ENCODE results near the gene HLX. TPM values are rescaled to one million over a fixed set of nuclear protein-coding genes. Genes with fewer than 3 reads are reported as not detected.
A peak's percentile ranks its signal among the peaks of the same experiment; 100 is the strongest.

The HLX gene
- total RNA-seq, 1 donor from 2014 or later = 18.5 TPM

DNA sequence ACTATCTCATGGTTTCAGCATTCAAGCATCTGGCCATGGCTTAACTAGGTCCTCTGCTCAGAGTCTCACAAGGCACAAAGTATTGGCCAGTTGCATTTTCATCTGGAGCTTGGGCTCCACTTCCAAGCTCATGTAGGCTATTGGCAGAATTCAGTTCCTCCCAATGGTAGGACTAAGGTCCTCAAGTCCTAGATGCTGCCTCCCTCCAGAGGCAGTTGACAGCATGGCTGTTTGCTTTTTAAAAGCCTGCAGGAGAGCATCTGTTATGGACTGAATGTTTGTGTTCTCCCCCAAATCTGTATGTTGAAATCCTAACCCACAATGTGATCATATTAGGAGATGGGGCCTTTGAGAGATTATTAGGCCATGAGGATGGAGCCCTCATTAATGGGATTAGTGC, 38.0 kb upstream of the HLX start:
- no peaks in the 10 kb centered on the region for H3K27me3 ChIP-seq (ENCODE audit: low read depth)
- TF ChIP-seq, protein P1, sequence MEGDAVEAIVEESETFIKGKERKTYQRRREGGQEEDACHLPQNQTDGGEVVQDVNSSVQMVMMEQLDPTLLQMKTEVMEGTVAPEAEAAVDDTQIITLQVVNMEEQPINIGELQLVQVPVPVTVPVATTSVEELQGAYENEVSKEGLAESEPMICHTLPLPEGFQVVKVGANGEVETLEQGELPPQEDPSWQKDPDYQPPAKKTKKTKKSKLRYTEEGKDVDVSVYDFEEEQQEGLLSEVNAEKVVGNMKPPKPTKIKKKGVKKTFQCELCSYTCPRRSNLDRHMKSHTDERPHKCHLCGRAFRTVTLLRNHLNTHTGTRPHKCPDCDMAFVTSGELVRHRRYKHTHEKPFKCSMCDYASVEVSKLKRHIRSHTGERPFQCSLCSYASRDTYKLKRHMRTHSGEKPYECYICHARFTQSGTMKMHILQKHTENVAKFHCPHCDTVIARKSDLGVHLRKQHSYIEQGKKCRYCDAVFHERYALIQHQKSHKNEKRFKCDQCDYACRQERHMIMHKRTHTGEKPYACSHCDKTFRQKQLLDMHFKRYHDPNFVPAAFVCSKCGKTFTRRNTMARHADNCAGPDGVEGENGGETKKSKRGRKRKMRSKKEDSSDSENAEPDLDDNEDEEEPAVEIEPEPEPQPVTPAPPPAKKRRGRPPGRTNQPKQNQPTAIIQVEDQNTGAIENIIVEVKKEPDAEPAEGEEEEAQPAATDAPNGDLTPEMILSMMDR (IDR thresholded peaks at IDR 0.05) = peak; percentile 9
- no peaks in the 10 kb centered on the region for H3K36me3 ChIP-seq
- DNase-seq (no peak), ATAC-seq (no peak)
- intact Hi-C loops (cut with DNase I) = no loop called here
- H3K4me1 ChIP-seq = peaks cover 10% of the 10 kb centered on the region
- no peak overlapping the region for H3K4me3 ChIP-seq
- H3K27ac ChIP-seq = no peak overlapping the region
- H3K9me3 ChIP-seq = no peaks in the 10 kb centered on the region

DNA sequence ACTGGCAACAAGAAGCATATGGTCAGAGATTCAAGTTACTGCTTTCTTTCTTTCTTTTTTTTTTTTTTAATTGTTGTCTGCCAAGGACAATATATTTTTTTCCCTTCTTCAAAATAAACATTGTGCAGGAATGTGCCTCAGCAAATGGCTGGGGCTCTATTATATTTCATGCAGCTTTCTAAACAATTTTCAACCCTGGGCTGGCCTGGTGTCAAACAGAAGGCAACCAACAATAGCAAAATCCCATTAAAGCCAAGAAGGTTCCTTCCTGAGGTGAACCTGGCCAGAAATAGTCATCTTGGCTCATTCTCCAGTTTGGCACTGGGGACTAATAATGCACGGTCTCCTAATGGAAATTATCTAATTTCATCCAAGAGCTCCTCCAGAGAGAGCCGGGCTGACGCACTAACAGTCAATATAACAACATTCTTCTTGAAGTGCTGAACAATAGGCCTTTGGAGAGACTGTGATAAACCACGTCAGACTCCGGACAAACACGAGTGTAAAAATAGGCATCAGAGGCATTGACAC, 35.7 kb upstream of the HLX start:
- DNase-seq = no peak
- no peak overlapping the region for H3K4me3 ChIP-seq
- H3K4me1 ChIP-seq = peaks cover 10% of the 10 kb centered on the region
- intact Hi-C loops (cut with DNase I) = no loop called here
- no peaks in the 10 kb centered on the region for H3K9me3 ChIP-seq
- TF ChIP-seq, protein P1 (IDR thresholded peaks at IDR 0.05) = no peak
- no peaks in the 10 kb centered on the region for H3K36me3 ChIP-seq
- H3K27me3 ChIP-seq (ENCODE audit: low read depth) = no peaks in the 10 kb centered on the region
- no peak overlapping the region for H3K27ac ChIP-seq
- ATAC-seq = peak; percentile 56 to 61

DNA sequence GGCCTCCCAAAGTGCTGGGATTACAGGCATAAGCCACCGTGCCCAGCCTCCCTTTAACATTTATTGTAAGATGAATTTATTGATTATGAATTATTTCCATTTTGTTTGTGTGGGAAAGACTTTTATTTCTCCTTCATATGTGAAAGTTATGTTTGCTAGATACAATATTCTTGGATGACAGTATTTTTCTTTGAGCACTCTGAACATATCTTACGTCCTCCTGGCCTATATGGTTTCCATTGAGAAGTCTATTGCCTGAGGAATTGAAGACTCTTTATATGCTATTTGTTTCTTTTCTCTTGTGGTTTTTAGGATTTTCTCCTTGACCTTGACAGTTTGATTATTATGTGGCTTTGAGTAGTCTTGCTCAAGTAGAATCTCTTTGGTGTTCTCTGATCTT, 26.8 kb upstream of the HLX start:
- peaks cover 22% of the 10 kb centered on the region for H3K9me3 ChIP-seq
- no peak overlapping the region for H3K4me3 ChIP-seq
- DNase-seq = no peak
- intact Hi-C loops (cut with DNase I) = no loop called here
- no peaks in the 10 kb centered on the region for H3K27me3 ChIP-seq (ENCODE audit: low read depth)
- H3K4me1 ChIP-seq = no peaks in the 10 kb centered on the region
- TF ChIP-seq, protein P1 (IDR thresholded peaks at IDR 0.05) = no peak
- no peaks in the 10 kb centered on the region for H3K36me3 ChIP-seq
- H3K27ac ChIP-seq = no peak overlapping the region
- ATAC-seq = no peak

DNA sequence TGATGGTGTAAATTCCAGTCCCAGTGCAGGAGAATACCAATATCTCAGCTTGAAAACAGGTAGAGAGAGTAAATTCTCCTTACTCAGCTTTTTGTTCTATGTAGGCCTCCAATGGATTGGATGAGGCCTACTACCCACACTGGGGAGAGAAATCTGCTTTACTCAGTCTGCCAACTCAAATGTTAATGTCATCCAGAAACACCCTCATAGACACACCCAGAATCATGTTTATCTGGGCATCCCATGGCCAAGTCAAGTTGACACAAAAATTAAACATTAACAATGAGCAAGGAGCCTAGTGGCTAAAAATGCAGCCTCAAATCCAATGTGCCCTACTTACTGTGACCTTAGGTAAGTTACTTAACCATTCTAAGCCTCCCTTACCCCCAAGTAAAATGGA, 6.9 kb upstream of the HLX start:
- DNase-seq (no peak), ATAC-seq (no peak)
- no peaks in the 10 kb centered on the region for H3K9me3 ChIP-seq
- peaks cover 24% of the 10 kb centered on the region for H3K4me1 ChIP-seq
- no peak overlapping the region for H3K4me3 ChIP-seq
- TF ChIP-seq, protein P1 (IDR thresholded peaks at IDR 0.05) = no peak
- no peak overlapping the region for H3K27ac ChIP-seq
- intact Hi-C loops (cut with DNase I) = loop anchor here (10.0 kb wide), 1 partner anchor 333 kb away; no protein-coding TSS in a partner anchor
- H3K36me3 ChIP-seq = no peaks in the 10 kb centered on the region
- no peaks in the 10 kb centered on the region for H3K27me3 ChIP-seq (ENCODE audit: low read depth)

DNA sequence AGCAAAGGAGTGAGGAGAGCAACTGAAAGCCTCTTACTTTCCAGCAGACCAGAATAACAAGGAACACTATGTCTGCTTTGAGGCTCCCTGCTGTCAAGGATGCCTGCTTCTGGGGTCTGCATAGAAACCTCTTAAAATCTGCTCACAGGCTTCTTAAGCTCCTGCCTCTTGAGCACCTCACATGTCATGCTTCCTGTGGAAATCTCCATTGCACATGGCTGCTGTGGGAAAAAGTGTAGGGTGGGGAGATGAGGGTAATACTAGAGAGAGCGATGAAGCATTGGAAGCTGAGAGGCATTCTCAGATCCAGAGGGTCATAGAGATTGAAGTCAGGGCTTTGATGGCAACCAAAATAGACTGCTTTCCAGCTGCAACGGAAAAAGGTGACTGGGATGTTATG, 6.2 kb upstream of the HLX start:
- no peaks in the 10 kb centered on the region for H3K36me3 ChIP-seq
- no peak for DNase-seq
- no peak overlapping the region for H3K27ac ChIP-seq
- H3K27me3 ChIP-seq (ENCODE audit: low read depth) = no peaks in the 10 kb centered on the region
- TF ChIP-seq, protein P1 (IDR thresholded peaks at IDR 0.05) = no peak
- H3K4me3 ChIP-seq = no peak overlapping the region
- no peaks in the 10 kb centered on the region for H3K9me3 ChIP-seq
- intact Hi-C loops (cut with DNase I) = loop anchor here (10.0 kb wide), 1 partner anchor 332 kb away; no protein-coding TSS in a partner anchor
- H3K4me1 ChIP-seq = peaks cover 32% of the 10 kb centered on the region
- no peak for ATAC-seq
